Stimulated activated CD4-positive, alpha-beta T cell treated with anti-CD3 and anti-CD28 coated beads, Interleukin-4, amount 100 ng/mL, for 1 hour (primary cell): ENCODE data around the gene DLG1.
"Not testable (repeated sequence)": the region's sequence is repeated elsewhere in the genome, so short reads cannot be mapped to it uniquely, and the experiment has no call there.

ENCODE experiments used
- DNase-seq: peaks from one replicate; pipeline ENCODE4 v3.0.0-alpha.2; 2020

The DLG1 gene

DNA sequence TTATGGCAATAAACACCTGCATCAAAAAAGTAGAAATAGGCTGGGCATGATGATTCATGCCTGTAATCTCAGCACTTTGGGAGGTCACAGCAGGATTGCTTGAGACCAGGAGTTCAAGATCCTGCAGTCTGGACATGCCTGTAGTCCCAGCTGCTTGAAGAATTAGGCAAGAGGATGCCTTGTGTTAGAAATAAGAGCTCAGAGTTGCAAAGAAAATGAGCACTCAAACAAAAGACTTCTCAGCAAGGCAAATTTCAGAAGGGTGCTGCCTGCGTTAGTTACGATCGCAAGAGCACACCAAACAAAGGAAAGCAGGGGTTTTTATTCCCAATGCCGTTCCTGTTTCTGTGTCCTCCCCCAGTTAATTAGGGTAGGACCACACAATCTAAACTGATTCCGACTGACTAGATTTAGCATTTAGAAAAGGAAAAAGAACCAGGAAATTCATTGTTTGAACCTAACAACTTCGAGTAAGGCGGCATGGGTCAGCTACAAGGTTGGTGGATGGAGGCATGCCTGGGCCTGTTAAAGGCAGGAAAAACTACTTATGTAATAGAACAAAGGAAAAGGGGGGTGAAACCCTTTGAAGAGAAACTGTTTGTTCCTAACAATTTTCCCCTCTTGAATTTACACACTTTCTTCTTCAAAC is 55.5 kb downstream of the DLG1 start:
- DNase-seq, result no peak

GRCh38 chr3:197241173-197241572 is 57.2 kb downstream of the DLG1 start:
- no peak for DNase-seq

- no peak for DNase-seq
Measured at GRCh38 chr3:197239857-197240256, 58.6 kb downstream of the DLG1 start.

DNA sequence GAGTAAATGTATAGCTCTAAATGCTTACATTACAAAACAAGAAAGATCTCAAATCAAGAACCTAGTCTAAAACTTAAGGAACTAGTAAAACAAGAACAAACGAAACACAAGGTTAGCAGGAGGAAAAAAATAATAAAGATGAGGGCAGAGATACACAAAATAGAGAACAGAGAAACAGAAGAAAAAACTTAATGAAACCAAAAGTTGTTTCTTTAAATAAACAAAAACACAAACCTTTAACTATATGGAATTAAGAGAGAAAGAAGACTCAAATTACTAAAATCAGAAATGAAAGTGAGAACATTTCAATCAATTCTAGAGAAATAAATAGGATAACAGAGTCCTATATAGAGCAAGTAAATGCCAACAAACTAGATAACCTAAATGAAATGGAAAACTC is 59.6 kb downstream of the DLG1 start:
- DNase-seq, result no peak

GRCh38 chr3:197237897-197238296 is 60.5 kb downstream of the DLG1 start:
- no peak for DNase-seq

DNA sequence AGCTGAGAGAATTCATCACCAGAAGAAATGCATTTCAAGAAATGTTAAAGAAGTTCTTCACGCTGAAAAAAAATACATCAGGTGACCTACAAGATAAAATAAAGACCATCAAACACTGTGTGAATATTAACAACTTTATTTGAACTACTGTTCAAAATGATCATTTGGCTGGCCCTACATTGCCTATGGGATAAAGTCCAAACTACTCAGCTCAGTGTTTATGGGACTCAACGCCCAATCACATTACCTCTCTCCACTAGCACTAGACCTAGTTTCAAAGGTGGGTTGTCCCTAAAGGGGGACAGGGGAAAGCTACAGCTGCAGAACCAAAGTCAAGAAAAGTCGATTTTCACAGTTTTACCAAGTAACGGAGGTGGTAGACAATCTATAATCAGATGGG is 62.0 kb downstream of the DLG1 start:
- DNase-seq, result no peak

DNA sequence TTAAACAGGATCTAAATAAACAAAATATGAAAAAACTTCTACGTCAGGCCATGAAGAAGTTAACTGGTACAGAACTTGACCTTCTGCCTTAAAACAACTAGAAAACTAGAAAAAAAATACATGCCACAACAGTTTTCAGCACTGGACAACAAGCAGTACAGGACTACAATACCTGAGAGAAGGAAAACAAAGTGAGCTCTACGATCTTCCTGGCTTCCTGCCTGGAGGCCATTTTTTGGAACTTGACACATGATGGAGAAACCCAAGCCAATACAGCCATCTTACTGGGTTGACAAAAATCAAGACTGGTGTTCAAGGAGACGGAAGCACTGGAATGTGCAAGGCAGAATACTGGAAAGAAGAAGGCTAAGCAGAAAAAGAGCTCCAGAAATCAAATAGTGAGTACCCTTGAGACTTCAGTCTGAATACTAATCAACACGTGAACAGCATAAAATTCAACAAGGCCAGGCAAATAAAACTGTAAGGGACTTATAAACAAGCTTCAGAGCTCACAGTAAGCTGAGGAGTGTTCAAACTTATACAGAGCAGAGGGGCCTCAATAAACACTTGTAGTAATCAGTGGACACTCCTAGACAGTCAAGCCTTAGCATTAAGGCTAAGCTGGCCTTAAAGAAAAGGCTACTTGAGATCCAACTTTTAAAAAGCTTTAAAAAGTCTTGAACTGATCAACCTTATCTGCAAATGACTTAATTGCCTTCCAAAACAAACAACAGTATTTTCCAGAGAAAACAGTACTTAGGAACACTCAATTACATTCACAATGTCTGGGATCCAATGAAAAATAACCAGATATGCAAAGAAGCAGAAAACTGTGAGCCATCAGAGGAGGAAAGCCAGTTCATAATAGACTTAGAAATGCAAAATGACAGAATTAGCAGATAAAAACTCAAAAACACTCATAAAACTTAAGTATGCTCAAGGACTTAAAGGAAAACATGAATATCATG is 63.2 kb downstream of the DLG1 start:
- DNase-seq, result no peak

DNA sequence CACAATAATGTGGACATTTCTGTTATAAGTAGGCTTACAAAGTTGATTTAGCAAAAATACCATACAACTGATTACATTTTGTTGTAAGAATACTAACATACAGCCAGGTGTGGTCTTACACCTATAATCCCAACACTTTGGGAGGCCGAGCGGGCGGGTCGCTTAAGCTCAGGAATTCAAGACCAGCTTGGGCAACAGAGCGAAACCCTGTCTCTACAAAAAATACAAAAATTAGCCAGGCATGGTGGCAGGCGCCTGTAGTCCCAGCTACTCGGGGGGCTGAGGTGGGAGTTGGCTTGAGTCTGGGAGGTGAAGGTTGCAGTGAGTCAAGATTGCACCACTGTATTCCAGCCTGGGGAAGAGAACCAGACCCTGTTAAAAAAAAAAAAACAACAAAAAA is 67.1 kb downstream of the DLG1 start:
- DNase-seq, result no peak

- DNase-seq, result no peak
Measured at GRCh38 chr3:197229836-197230235, 68.6 kb downstream of the DLG1 start.

GRCh38 chr3:197229178-197229577 is 69.2 kb downstream of the DLG1 start:
- no peak for DNase-seq

GRCh38 chr3:197227780-197228574 is 70.4 kb downstream of the DLG1 start:
- DNase-seq, result no peak

DNA sequence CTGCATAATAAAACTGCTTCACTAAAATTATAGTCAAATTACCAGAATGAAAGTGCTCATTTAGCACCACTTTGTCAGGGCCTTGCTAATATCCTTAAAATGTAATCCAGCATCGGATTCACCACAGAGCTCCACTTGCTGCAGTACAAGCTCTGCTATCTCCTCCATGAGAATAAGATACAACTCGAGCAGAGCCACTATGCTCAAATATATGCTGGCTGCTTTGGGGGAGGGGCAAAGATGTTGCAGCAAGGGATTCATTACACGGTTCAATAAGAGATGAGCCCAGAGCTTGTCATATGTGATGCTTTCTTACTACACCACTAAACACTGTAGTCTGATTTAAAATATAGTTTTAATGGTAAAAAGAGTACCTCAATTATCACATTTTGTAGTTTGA is 72.2 kb downstream of the DLG1 start:
- DNase-seq, result no peak

DNA sequence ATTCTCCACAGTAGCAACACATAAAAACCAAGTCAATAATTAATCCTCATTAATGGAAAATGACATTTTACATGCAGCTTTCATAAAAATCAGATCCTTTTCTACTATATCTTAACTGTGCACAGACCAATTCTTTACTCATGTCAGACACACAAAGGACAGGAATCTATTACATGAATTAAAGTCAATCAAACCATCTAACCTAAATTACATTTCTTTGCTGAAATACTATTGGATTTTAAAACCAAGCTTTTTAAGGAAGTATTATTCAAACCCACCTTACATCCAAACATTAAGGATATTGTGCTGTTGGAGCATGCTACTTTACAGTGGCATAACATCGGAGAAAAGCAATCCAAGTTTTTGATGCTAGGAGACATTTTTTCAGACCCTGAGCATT is 72.8 kb downstream of the DLG1 start:
- no peak for DNase-seq

DNA sequence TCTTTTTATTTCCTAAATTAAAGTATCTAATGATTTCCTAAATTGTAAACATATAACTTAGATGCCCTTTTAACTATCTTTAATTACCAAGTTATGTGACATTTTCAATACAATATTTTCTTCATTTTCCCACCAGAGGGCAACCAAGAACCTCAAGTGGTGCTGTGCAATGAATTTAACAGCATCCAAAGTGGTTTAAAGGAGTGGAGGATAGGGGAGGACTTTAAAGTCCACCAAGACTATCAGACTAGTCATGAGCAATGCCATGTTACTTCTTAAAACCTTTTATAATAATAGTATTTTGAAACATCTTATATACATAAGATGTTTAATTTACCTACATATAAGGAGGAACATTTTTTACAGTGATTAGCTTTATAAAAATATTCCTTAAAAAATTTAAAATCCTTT is 74.4 kb downstream of the DLG1 start:
- no peak for DNase-seq

- no peak for DNase-seq
Measured at GRCh38 chr3:197222937-197223370, 75.5 kb downstream of the DLG1 start.

DNA sequence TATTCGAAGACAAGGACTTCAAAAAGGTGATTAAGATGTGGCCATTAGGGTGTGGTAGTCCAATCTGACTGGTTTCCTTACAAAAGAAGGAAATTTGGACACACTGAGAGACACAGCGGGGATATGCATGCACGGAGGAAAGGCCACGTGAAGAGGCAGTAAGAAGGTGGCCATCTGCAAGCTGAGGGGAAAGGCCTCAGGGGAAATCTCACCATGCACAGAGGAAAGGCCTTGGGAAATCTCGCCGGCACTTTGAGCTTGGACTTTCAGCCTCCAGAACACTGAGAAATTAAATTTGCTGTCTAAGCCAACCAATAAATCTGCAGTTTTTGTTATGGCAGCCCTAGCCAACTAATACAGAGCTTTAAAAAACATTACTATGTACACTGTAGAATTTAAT is 78.8 kb downstream of the DLG1 start:
- no peak for DNase-seq

- no peak for DNase-seq
Measured at GRCh38 chr3:197218210-197218609, 80.2 kb downstream of the DLG1 start.

GRCh38 chr3:197216914-197217313 is 81.5 kb downstream of the DLG1 start:
- DNase-seq, result no peak

GRCh38 chr3:197216169-197216860 is 82.1 kb downstream of the DLG1 start:
- DNase-seq, result no peak

DNA sequence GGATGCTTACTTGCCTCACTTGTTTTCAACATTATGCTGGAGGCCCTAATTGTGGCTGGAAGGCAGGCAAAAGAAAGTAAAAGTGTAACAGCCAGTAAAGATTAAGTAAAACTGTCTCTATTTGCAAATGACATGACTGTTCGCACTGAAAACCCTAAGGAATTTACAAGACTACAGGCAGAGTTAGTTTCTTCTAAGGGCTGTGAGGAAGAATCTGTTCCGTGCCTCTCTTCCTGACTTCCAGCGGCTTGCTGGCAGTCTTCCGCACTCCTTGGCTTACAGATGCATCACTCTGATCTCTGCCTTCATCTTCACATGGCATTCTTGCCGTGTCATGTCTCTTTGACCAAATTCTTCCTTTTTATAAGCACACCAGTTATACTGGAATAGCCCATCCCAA is 86.1 kb downstream of the DLG1 start:
- DNase-seq, result no peak

- not testable (repeated sequence) for DNase-seq
Measured at GRCh38 chr3:197211698-197212097, 86.7 kb downstream of the DLG1 start.

- no peak for DNase-seq
Measured at GRCh38 chr3:197209366-197210260, 88.8 kb downstream of the DLG1 start.
